Measurements from ENCODE around the gene HACD4.

- TF ChIP-seq CTCF (IDR thresholded peaks at IDR 0.05), result no peak
- TF ChIP-seq POLR2A (IDR thresholded peaks at IDR 0.05), result no peak
- no peak for TF ChIP-seq POLR2AphosphoS5 (IDR thresholded peaks at IDR 0.05)
These were observed 15.4 kb downstream of the HACD4 start for GRCh38 chr9:21015995-21016394.

Measured in stomach (tissue), 4 donors.